ENCODE data around the gene SNORC.

Gene SNORC

GRCh38 chr2:232924433-232924832 is 54.4 kb downstream of the SNORC start:
- H3K4me2 ChIP-seq (ENCODE audit: low read depth, low read length, poor library complexity, severe bottlenecking): no peak overlapping the region
- no peak overlapping the region for H3K27ac ChIP-seq (ENCODE audit: low read depth, low read length)
- H3K79me2 ChIP-seq (ENCODE audit: insufficient read depth, low read length): no peaks in the 10 kb centered on the region
- H3K27me3 ChIP-seq (ENCODE audit: low read length): no peaks in the 10 kb centered on the region
- TF ChIP-seq CTCF (IDR thresholded peaks at IDR 0.05; ENCODE audit: insufficient read depth, low read length, poor library complexity, severe bottlenecking) (no peak), EZH2phosphoT487 (conservative IDR thresholded peaks at IDR 0.05; ENCODE audit: low read length) (no peak)
- H3K9me3 ChIP-seq (ENCODE audit: insufficient read depth, low read length): no peaks in the 10 kb centered on the region
- H4K20me1 ChIP-seq (ENCODE audit: low read depth, low read length): no peaks in the 10 kb centered on the region
- no peak overlapping the region for H2AFZ ChIP-seq (ENCODE audit: low read depth, low read length, severe bottlenecking)
- no peaks in the 10 kb centered on the region for H3K36me3 ChIP-seq (ENCODE audit: low read length)
- no peak overlapping the region for H3K9ac ChIP-seq (ENCODE audit: low read length)
- H3K4me3 ChIP-seq (ENCODE audit: insufficient read depth, low read length, poor library complexity, severe bottlenecking): no peak overlapping the region
- no peaks in the 10 kb centered on the region for H3K9me2 ChIP-seq (replicated peaks; ENCODE audit: insufficient read depth, low read length)
- H3F3A ChIP-seq (ENCODE audit: insufficient read depth): no peaks in the 10 kb centered on the region

GRCh38 chr2:232925153-232925820 is 55.2 kb downstream of the SNORC start:
- Histone ChIP-seq H2AFZ (ENCODE audit: low read depth, low read length, severe bottlenecking) (no peak overlapping the region), H3K27me3 (ENCODE audit: low read length) (no peaks in the 10 kb centered on the region), H3F3A (ENCODE audit: insufficient read depth) (no peaks in the 10 kb centered on the region), H4K20me1 (ENCODE audit: low read depth, low read length) (no peaks in the 10 kb centered on the region), H3K4me3 (ENCODE audit: insufficient read depth, low read length, poor library complexity, severe bottlenecking) (no peak overlapping the region), H3K36me3 (ENCODE audit: low read length) (no peaks in the 10 kb centered on the region), H3K79me2 (ENCODE audit: insufficient read depth, low read length) (no peaks in the 10 kb centered on the region), H3K9me3 (ENCODE audit: insufficient read depth, low read length) (no peaks in the 10 kb centered on the region), H3K9me2 (replicated peaks; ENCODE audit: insufficient read depth, low read length) (no peaks in the 10 kb centered on the region), H3K4me2 (ENCODE audit: low read depth, low read length, poor library complexity, severe bottlenecking) (no peak overlapping the region), H3K9ac (ENCODE audit: low read length) (no peak overlapping the region), H3K27ac (ENCODE audit: low read depth, low read length) (no peak overlapping the region)
- TF ChIP-seq CTCF (IDR thresholded peaks at IDR 0.05; ENCODE audit: insufficient read depth, low read length, poor library complexity, severe bottlenecking) (no peak), EZH2phosphoT487 (conservative IDR thresholded peaks at IDR 0.05; ENCODE audit: low read length) (no peak)

- Histone ChIP-seq H3K4me3 (ENCODE audit: insufficient read depth, low read length, poor library complexity, severe bottlenecking) (no peak overlapping the region), H3F3A (ENCODE audit: insufficient read depth) (no peaks in the 10 kb centered on the region), H3K79me2 (ENCODE audit: insufficient read depth, low read length) (no peaks in the 10 kb centered on the region), H3K9me2 (replicated peaks; ENCODE audit: insufficient read depth, low read length) (no peaks in the 10 kb centered on the region), H3K9ac (ENCODE audit: low read length) (no peak overlapping the region), H3K36me3 (ENCODE audit: low read length) (no peaks in the 10 kb centered on the region), H4K20me1 (ENCODE audit: low read depth, low read length) (no peaks in the 10 kb centered on the region), H3K9me3 (ENCODE audit: insufficient read depth, low read length) (no peaks in the 10 kb centered on the region), H3K27ac (ENCODE audit: low read depth, low read length) (no peak overlapping the region), H3K27me3 (ENCODE audit: low read length) (no peaks in the 10 kb centered on the region), H2AFZ (ENCODE audit: low read depth, low read length, severe bottlenecking) (no peak overlapping the region), H3K4me2 (ENCODE audit: low read depth, low read length, poor library complexity, severe bottlenecking) (no peak overlapping the region)
- TF ChIP-seq EZH2phosphoT487 (conservative IDR thresholded peaks at IDR 0.05; ENCODE audit: low read length) (no peak), CTCF (IDR thresholded peaks at IDR 0.05; ENCODE audit: insufficient read depth, low read length, poor library complexity, severe bottlenecking) (no peak)
Observed at GRCh38 chr2:232925821-232926156, 55.7 kb downstream of the SNORC start.

Measured in SU-DHL-6 (cell line).